Pancreas (tissue), 10 donors: ENCODE measurements around the gene RBM38. TPM values are rescaled to one million over a fixed set of nuclear protein-coding genes. Genes with fewer than 3 reads are reported as not detected.
A peak's percentile ranks its signal among the peaks of the same experiment; 100 is the strongest.

Experiments
- ATAC-seq, 4 donors: fragments of 200-7000 bp; cut with Tn5 transposase; one replicate each; pipeline versions ENCODE4 v1.8.0 to v1.9.1; 2020; ENCODE audit warnings: mild to moderate bottlenecking in 4 of 4, moderate library complexity in 4 of 4
- DNase-seq, 6 donors: peaks; one replicate each; pipeline ENCODE4 v3.0.0-alpha.2; 2020
- FAIRE-seq: peaks from 2 replicates; lab custom pipeline; 2012; peaks lifted over from hg19 to GRCh38; lab: Jason Lieb, UNC
- H3K27ac ChIP-seq, 4 donors: fragments of 200-600 bp; sonication (generic); 1 replicate in 3 of 4; 2 replicates in 1 of 4; pipeline versions ENCODE4 v1.5.0 to v1.8.0; 2020
- H3K27me3 ChIP-seq, 4 donors: fragments of 200-600 bp; one replicate each; pipeline ENCODE4 v1.8.0; 2021
- H3K36me3 ChIP-seq, 3 donors: fragments of 200-600 bp; sonication (generic) in 1 of 3; one replicate each; pipeline versions ENCODE4 v1.5.0 to v1.8.0; 2020 to 2021
- H3K4me1 ChIP-seq, 3 donors: fragments of 200-600 bp; one replicate each; pipeline ENCODE4 v1.8.0; 2021
- H3K4me3 ChIP-seq, 4 donors: fragments of 200-600 bp; sonication (generic) in 2 of 4; one replicate each; pipeline versions ENCODE4 v1.5.0 to v1.8.0; 2020 to 2021
- H3K9me3 ChIP-seq, 4 donors: fragments of 200-600 bp; one replicate each; pipeline ENCODE4 v1.8.0; 2021
- whole genome bisulfite sequencing, 2 donors: extraction: QIAGEN DNeasy Blood & Tissue Kit; methylation state at CpG; one replicate each; pipeline ENCODE4 v1.1.7; 2013; 5-methylcytosine and 5-hydroxymethylcytosine counted together
- intact Hi-C, 3 donors: fragments of 100-400 bp; cut with DNase I; formaldehyde crosslinking; loops; one replicate each; pipeline versions ENCODE4 v1.11.1 to v1.14.2; 2022
- polyA plus RNA-seq, 2 donors: library from polyadenylated mRNA; stranded (reverse); fragments of 200-250 nt; gene quantifications; one replicate each; pipeline ENCODE4 v1.2.3, GENCODE V29; 2013
- total RNA-seq, 6 donors: library from RNA; stranded (reverse); fragmentation: NEBNext Ultra II Directional in 4 of 6; extraction: Animal tissue kit (Norgen Biotek cat#: 25700) in 4 of 6; gene quantifications; one replicate each; pipeline versions ENCODE4 v1.2.1 to v1.2.4, GENCODE V29; 2021 to 2023
- TF ChIP-seq, protein P1 (sequence below), 4 donors: fragments of 200-600 bp; sonication (generic) in 3 of 4; IDR thresholded peaks; one replicate each; pipeline versions ENCODE4 v1.5.0 to v1.8.0; 2021; ENCODE audit warnings: antibody characterized with exemption in 4 of 4
- donor health status: healthy with polysubstance abuse.
- donor health status: DM: no; HTN: no; CAD: no; lungs with moderate emphysema.
- donor health status: DM: no; HTN: no; CAD: no.
- donor health status: control.
- donor health status: control.
- donor health status: Bipolar disorder and iron deficiency.
- donor health status: DM: yes; HTN: yes; CAD: no.
- donor health status: DM: no; HTN: no; CAD: no.
- donor health status: DM: no; HTN: no; CAD: no.
- donor health status: DM: yes; HTN: yes; CAD: no.

The RBM38 gene
- total and polyA plus RNA-seq, 8 donors = 3.9 to 13.1 (median 6.2) TPM

- no peak overlapping the region for H3K4me3 ChIP-seq
- FAIRE-seq (no peak), DNase-seq (no peak), ATAC-seq (peak in 1 of 4 donors; percentile 27)
- intact Hi-C loops = no loop called here
- WGBS, 2 donors = 66 to 76% methylated on average over 21 of the region's 21 CpGs
- H3K4me1 ChIP-seq = no peaks in the 10 kb centered on the region
- no peak overlapping the region for H3K27ac ChIP-seq
- H3K36me3 ChIP-seq = no peaks in the 10 kb centered on the region
- H3K27me3 ChIP-seq = no peaks in the 10 kb centered on the region
- TF ChIP-seq, protein P1, sequence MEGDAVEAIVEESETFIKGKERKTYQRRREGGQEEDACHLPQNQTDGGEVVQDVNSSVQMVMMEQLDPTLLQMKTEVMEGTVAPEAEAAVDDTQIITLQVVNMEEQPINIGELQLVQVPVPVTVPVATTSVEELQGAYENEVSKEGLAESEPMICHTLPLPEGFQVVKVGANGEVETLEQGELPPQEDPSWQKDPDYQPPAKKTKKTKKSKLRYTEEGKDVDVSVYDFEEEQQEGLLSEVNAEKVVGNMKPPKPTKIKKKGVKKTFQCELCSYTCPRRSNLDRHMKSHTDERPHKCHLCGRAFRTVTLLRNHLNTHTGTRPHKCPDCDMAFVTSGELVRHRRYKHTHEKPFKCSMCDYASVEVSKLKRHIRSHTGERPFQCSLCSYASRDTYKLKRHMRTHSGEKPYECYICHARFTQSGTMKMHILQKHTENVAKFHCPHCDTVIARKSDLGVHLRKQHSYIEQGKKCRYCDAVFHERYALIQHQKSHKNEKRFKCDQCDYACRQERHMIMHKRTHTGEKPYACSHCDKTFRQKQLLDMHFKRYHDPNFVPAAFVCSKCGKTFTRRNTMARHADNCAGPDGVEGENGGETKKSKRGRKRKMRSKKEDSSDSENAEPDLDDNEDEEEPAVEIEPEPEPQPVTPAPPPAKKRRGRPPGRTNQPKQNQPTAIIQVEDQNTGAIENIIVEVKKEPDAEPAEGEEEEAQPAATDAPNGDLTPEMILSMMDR (IDR thresholded peaks at IDR 0.05) = no peak
- H3K9me3 ChIP-seq = no peaks in the 10 kb centered on the region
These were observed 66.3 kb downstream of the RBM38 start for GRCh38 chr20:57457243-57458095.

GRCh38 chr20:57458400-57459160, 67.4 kb downstream of the RBM38 start:
- intact Hi-C loops = no loop called here
- Histone ChIP-seq H3K27ac (no peak overlapping the region), H3K4me3 (no peak overlapping the region), H3K36me3 (no peaks in the 10 kb centered on the region), H3K9me3 (no peaks in the 10 kb centered on the region), H3K4me1 (no peaks in the 10 kb centered on the region), H3K27me3 (no peaks in the 10 kb centered on the region)
- FAIRE-seq (no peak), DNase-seq (peak in 1 of 6 donors; percentile 21), ATAC-seq (peak in 3 of 4 donors; percentile 23 to 68 (median 40))
- TF ChIP-seq, protein P1 (IDR thresholded peaks at IDR 0.05) = no peak
- 57 to 67% methylated on average over 7 of the region's 7 CpGs for WGBS, 2 donors

Other genes starting within 250 kb of the RBM38 start
- 1 to 10 TPM in 1 of 6 donors, under 1 TPM in 5; 0.12 to 2.5 (median 0.39) TPM for gene BMP7, start 124.8 kb upstream of the RBM38 start, total RNA-seq
- gene BMP7, start 124.8 kb upstream of the RBM38 start, polyA plus RNA-seq = under 1 TPM in 1 of 2 donors, not detected in 1; 0.33 TPM
- gene SPO11, start 61.6 kb upstream of the RBM38 start, total RNA-seq = not detected
- not detected for gene SPO11, start 61.6 kb upstream of the RBM38 start, polyA plus RNA-seq
- 10 to 100 TPM in 1 of 6 donors, 1 to 10 TPM in 5; 4.3 to 11.4 (median 6.6) TPM for gene RAE1, start 40.1 kb upstream of the RBM38 start, total RNA-seq
- gene RAE1, start 40.1 kb upstream of the RBM38 start, polyA plus RNA-seq = 10 to 100 TPM in 1 of 2 donors, 1 to 10 TPM in 1; 5.7 to 13.5 TPM
- gene CTCFL, start 133.7 kb downstream of the RBM38 start, total RNA-seq = under 1 TPM in 1 of 6 donors, not detected in 5; 0.16 TPM
- not detected for gene CTCFL, start 133.7 kb downstream of the RBM38 start, polyA plus RNA-seq
- 1 to 10 TPM in 1 of 6 donors, under 1 TPM in 5; 0.12 to 2.5 (median 0.47) TPM for gene PCK1, start 169.7 kb downstream of the RBM38 start, total RNA-seq
- gene PCK1, start 169.7 kb downstream of the RBM38 start, polyA plus RNA-seq = 1 to 10 TPM in 1 of 2 donors, under 1 TPM in 1; 0.38 to 2.3 TPM
- under 1 TPM in 3 of 6 donors, not detected in 3; 0.17 to 0.90 (median 0.24) TPM for gene ZBP1, start 229.0 kb downstream of the RBM38 start, total RNA-seq
- gene ZBP1, start 229.0 kb downstream of the RBM38 start, polyA plus RNA-seq = under 1 TPM; 0.09 to 0.15 TPM